Measurements from ENCODE around the gene BANF2.

- TF ChIP-seq, protein P1, sequence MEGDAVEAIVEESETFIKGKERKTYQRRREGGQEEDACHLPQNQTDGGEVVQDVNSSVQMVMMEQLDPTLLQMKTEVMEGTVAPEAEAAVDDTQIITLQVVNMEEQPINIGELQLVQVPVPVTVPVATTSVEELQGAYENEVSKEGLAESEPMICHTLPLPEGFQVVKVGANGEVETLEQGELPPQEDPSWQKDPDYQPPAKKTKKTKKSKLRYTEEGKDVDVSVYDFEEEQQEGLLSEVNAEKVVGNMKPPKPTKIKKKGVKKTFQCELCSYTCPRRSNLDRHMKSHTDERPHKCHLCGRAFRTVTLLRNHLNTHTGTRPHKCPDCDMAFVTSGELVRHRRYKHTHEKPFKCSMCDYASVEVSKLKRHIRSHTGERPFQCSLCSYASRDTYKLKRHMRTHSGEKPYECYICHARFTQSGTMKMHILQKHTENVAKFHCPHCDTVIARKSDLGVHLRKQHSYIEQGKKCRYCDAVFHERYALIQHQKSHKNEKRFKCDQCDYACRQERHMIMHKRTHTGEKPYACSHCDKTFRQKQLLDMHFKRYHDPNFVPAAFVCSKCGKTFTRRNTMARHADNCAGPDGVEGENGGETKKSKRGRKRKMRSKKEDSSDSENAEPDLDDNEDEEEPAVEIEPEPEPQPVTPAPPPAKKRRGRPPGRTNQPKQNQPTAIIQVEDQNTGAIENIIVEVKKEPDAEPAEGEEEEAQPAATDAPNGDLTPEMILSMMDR (conservative IDR thresholded peaks at IDR 0.05 in 1 of 2, IDR thresholded peaks at IDR 0.05 in 1 of 2; ENCODE audit: extremely low read depth in 1 of 2, insufficient read depth in 1 of 2, low read depth in 1 of 2, low read length in 2 of 2), result no peak
- no peak for TF ChIP-seq EZH2 (IDR thresholded peaks at IDR 0.05; ENCODE audit: borderline replicate concordance, low read length)
Observed at GRCh38 chr20:17663040-17663399, 36.7 kb upstream of the BANF2 start.

All from mammary epithelial cell (primary cell).